Fibroblast of mammary gland (primary cell): ENCODE data around the gene TSPAN4.

Experiments
- DNase-seq: peaks from one replicate; pipeline ENCODE4 v3.0.0-alpha.2; 2010; ENCODE audit warnings: low read depth
- H3K4me3 ChIP-seq: 2 replicates; pipeline ENCODE4 v1.5.1; 2011; ENCODE audit warnings: low read depth, mild to moderate bottlenecking, low read length, moderate library complexity; ENCODE audit not compliant: control insufficient read depth
- TF ChIP-seq, protein P1 (sequence below): conservative IDR thresholded peaks from 2 replicates; pipeline ENCODE4 v1.5.1; 2011; ENCODE audit warnings: low read depth, low read length, inconsistent platforms; ENCODE audit not compliant: control insufficient read depth, insufficient read depth

TSPAN4 gene

DNA sequence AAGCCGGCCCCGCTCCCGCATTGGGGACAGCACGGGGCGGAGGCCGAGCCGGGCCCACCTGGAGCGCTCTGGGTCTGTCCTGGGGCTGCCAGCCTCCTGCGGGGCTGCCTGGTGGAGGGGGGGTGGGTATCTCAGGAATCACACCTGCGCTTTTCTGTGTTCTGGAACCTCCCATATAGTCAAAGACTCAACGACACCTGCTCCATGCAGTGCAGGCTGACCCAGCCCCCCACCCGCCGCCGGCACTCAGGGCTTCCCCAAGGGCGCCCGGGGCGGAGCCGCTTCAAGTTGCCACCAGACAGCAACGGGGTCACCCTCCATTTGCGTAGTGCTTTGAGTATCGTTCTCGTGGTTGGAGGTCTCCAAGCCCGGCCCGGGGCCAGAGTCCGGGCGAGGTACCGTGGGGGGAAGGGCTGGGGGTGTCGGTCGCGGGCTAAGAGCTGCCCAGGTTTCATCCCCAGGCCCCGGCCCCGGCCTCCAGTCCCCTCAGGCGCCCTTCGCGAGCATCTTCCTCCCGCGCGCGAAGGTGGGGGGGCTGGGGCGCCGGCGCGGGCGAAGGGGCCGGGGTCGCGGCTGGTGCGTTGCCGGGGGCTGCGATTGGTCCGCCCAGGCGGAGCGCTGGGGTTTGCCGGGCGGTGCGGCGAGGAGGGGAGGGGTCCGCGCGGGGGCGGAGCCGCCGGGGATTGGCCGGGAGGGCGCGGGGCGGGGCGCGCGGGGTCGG lies 6.6 kb downstream of the TSPAN4 start:
- TF ChIP-seq, protein P1, sequence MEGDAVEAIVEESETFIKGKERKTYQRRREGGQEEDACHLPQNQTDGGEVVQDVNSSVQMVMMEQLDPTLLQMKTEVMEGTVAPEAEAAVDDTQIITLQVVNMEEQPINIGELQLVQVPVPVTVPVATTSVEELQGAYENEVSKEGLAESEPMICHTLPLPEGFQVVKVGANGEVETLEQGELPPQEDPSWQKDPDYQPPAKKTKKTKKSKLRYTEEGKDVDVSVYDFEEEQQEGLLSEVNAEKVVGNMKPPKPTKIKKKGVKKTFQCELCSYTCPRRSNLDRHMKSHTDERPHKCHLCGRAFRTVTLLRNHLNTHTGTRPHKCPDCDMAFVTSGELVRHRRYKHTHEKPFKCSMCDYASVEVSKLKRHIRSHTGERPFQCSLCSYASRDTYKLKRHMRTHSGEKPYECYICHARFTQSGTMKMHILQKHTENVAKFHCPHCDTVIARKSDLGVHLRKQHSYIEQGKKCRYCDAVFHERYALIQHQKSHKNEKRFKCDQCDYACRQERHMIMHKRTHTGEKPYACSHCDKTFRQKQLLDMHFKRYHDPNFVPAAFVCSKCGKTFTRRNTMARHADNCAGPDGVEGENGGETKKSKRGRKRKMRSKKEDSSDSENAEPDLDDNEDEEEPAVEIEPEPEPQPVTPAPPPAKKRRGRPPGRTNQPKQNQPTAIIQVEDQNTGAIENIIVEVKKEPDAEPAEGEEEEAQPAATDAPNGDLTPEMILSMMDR = no peak
- H3K4me3 ChIP-seq = peak overlapping the region; percentile 19
- DNase-seq = no peak

DNA sequence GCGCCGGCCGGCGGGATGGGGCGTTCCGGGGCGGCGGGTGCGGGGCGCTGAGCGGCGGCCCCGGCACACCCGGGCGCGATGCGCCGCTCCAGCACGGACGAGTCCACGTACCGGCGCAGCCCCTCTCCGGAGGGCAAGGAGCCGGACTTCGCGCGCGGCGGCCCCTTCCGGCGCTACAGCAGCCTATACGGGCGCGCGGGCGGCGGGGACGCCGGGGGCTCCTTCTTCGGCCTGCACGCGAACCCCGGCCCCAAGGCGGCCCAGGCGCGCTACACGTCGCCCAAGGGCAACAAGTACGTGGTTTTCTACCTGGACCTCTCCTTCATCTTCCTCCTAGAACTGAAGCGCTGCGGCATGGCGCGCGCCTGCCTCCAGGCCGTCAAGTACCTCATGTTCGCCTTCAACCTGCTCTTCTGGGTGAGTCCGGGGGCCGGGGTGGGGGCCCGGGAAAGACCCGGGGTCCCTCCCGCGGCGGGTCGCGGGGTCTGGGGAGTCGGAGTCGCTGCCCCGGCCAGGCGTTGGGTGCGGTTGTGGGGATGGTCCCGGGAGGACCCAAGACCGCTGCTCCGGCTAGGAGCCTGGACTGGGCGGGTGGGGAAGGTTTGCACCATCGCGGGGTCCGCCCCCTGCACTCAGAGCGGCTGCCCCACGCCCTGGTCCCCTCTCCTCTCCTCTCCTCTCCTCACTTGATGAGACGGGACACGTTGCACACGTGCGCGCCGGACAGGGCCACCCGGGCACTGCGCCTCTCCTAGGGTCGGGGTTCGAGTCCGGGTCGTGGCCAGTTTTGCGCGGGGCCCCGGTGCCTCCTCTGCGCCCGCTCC lies 7.5 kb downstream of the TSPAN4 start:
- DNase-seq = no peak
- TF ChIP-seq, protein P1 = no peak
- H3K4me3 ChIP-seq = peak overlapping the region; percentile 7

GRCh38 chr11:850775-851763 lies 8.4 kb downstream of the TSPAN4 start:
- H3K4me3 ChIP-seq = no peak overlapping the region
- TF ChIP-seq, protein P1 = no peak
- DNase-seq = no peak

- TF ChIP-seq, protein P1 = no peak
- H3K4me3 ChIP-seq = no peak overlapping the region
- no peak for DNase-seq
Measured at GRCh38 chr11:852762-853161, 10.1 kb downstream of the TSPAN4 start.

- no peak for DNase-seq
- TF ChIP-seq, protein P1 = no peak
- H3K4me3 ChIP-seq = no peak overlapping the region
Measured at GRCh38 chr11:853682-854448, 11.2 kb downstream of the TSPAN4 start.
